NCI-H187 treated with DMSO at 0.1 percent for 48 hours (cell line): ENCODE data around the gene HHAT.

Experiments
- DNase-seq: peaks from one replicate; lab custom pipeline; 2025; lab: John Stamatoyannopoulos, UW

The HHAT gene

DNA sequence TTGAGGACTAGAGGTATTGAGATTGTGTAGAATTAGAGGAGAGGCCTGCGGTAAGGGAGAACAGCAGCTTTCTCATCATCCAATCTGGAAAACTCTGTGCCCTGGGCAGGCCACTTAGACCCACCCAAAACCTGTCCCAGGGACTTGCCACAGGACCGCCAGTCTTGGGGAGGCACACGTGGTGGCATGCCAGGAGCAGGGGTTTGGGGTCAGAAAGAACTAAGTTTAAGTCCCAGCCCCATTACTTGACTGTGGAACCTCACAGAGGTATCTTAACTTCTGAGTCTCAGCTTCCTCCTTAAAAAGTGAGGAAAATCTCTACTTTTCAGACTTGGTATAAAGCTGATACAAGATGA lies 356.6 kb downstream of the HHAT start:
- DNase-seq, result no peak

DNA sequence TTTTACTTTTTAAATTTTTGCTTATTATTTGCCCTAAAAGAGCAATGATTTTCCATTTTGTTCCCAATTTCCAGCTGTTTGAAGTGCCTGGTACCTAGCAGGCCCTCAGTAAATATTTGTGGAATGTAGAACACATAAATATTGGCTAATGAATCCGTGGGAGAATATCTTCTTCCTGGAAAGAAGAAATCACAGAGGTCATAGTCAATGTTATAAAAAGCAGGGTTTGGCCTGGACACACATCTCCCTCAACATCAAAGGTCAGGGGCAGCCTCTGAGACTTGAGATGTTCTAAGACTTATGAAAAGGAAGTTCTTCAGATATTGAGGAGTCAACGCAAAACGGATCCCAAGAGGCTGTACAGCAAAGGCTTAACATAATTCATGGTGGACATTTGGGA lies 358.1 kb downstream of the HHAT start:
- no peak for DNase-seq

DNA sequence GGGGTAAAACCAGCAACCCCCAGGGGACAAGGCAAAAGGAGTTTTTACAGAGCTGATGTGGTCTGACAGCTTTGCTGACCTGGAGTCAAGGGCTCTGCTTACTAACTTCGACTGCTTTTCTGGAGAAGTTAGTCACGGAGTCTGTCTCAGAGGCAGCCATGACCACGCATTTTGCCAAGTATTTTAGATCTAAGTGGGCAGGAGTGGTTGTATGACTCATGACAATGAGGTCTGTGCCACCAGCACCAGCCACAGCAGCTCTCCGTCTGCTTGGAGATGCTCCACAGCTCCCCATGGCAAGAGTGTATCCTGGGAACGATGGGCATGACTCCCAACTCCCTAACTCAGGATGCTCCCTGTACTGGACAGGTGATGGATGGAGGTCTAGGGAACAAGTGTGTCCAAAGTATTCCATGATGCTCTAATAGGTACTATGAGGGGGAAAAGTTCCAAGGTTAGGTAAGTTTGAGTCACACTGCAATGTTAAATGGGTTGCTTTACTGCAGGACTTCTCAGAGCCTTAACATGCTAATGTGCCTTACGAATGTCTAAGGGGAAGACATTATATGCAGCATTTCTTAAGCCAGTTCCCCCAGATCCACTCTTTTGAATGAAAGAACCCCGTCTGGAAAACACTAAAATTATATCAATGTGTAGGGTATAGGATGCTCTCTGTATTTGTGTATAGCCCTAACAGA lies 359.0 kb downstream of the HHAT start:
- DNase-seq, result no peak

DNA sequence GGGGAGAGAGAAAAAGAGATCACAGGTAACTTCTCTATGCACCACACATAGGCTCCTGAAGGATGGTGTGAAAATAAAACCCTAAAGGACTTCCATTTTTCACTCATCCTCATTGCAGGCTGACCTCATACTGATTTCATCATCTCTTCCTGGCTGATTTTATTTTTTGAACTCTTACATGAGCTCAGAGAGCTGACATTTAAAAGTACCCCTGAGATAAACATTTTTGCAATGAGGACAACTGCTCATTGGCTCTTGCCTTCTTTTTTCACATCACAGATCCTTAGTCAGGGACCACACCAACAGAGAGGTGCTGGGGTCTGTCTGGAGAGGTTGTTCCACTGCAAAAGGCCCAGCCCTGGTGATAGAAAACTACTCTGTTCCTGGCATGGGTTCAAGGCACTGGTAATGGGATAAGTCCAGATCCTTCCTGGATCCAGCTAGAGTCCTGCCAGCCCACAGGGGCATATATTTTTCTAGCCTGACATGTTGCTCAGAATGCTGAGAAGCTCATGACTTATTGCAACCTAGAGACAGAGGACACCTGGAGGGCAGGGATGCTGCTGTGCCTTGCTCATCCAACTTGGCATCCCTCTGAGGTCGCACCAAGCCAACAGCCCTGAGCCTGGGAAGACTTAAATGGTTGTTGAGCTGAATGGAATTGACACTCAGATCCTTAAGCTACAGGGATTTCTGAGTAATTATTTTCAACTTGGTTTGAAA lies 360.0 kb downstream of the HHAT start:
- DNase-seq, result no peak

DNA sequence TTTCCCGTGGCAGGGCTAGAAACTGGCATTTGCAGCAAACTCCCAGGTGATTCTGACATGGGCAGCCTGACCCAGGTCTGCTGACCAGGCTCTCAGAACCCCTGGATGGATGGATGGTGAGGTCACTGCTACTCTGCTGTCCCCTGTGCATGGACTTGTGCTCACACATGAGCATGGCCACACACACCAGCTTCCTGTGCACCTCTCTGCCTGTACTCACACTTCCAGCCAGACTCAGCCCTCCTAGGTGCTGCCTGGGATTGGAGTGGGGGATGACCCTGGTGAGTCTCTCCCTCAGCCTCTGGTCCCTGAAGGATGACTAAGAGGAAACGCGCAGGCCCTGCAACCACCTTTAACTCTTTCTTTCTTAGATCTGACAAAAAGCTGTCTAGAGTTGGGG lies 361.1 kb downstream of the HHAT start:
- no peak for DNase-seq

DNA sequence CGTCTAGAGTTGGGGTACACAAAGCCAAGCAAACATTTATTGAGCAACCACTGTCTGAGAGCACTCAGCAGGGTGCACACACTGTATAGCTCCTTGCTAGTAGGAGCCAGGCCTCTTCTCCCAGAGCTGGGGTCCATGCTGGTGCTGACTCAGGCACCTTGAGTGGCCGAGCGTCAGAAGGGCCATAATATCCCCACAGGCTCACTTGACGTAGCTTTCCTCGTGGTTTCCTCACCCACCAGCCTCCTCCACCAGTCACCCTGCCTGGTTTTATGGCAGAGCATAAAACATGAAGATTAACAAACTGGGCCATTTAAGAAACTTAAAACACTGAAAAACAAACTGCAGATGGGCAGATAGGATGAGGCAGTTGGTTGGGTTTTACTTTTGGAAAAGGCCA lies 361.5 kb downstream of the HHAT start:
- no peak for DNase-seq

DNA sequence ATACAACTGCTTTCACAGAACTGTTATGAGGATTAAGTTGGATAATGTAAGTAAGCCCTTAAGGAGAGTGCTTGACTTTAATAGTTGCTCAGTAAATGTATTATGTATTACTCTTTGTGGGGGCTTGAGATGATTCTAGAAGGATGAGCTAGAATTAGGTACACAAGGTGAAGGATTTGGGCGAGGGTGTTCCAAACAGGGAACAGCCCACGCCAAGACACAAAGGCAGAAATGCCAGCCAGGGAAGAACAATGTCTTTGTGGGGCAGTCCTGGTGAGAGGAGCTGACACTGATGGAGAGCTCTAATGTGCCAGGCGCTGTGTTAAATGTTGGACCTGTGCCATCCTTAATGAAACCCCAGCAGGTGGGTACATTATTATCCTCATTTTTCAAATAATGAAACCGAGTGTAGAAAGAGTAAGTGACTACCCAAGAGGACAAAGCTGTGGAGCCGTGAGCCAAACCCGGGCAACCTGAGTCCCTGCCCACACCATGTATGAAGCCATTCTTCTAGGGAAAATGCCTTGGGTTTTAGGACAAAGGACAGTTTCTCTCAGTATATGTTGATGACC lies 362.4 kb downstream of the HHAT start:
- no peak for DNase-seq

DNA sequence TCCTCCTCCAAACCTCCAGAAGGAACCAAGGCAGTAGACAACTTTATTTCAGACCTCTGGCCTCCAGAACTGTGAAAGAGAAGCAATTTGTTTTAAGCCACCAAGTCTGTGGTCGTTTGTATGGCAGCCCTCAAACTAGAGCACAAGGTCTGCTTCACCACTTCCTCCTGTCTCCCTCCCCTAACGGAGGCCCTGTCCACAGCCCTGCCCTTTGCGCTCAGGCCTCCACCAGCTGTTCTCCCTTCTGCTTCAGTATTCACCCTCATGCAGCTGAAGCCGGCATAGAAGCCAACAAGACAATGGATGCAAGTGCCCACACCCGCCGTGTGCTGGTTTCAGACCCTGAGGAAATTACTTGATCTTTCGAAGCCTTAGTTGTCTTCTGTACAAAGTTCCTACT lies 364.1 kb downstream of the HHAT start:
- DNase-seq, result no peak

DNA sequence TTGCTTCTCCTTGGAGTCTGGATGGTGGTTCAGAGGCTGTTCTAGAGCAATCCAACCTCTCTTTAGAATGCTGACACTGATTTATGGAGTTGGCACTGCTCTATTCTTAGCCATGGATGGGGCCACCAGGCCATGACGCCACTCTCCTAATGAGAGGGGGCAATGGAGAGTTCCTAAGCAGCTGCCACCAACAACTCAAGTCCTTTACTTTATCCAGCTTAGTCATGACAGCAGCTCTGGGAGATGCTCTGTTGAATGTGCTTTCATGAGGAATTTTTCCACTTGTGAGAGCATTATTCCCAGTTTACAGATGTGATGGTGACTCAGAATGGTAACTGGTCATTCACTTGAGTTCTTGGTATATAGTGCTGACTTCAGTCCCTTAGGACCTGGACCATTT lies 366.3 kb downstream of the HHAT start:
- DNase-seq, result no peak

DNA sequence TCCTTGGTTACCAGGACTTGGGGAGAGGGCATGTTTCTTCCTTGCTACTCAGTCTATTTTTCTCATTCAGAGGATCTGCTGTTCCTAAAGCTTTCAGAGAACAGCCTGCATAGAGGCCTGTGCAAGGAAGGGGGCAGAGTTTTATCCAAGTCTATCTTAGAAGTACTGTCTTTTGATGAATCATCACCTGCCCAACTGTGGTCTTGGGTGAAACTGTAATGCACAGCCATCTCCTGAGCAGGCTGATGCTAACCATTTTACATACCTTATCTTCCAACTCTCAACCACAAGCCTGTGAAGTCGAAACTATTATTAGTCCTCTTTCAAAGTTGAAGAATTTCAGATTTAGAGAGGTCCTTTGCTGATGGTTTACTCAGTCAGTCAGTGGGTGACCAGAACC lies 368.0 kb downstream of the HHAT start:
- no peak for DNase-seq

DNA sequence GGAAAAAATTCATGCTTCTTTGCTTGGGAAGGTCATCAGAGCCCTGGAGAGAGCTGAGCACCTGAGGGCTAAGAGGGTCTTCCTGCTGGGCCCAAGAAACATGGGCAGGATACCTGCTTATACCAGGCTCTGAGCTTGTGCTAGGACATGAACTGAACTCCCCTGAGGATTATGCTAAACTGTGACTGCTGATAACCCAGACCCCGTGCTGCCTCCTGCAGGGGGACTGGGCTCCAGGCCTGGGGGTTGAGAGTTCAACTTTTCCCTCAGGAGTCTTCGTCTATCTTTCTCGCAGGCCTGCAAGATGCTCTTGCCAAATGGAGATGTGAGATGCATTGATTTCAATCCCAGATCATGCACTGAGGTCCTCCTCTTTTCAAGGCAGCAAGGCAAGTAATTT lies 368.5 kb downstream of the HHAT start:
- DNase-seq, result no peak

DNA sequence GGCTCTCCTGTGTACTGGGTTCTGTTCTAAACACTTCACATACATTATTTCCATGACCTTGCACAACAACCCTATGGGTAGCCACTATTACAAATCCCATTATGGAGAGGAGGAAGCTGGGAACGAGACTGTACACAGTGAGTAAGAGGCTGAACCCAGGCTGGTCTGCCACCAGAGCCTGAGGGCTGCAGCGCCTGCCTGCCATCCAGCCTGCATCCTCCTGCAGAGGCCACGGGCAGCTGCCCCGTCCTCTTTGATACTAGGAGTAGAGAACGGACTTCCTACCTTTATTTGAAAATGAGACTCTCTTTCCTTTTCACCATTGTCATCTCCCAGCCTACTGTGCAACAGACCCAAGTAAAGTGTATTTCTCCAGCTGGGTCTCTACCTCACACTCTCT lies 370.0 kb downstream of the HHAT start:
- DNase-seq, result no peak

DNA sequence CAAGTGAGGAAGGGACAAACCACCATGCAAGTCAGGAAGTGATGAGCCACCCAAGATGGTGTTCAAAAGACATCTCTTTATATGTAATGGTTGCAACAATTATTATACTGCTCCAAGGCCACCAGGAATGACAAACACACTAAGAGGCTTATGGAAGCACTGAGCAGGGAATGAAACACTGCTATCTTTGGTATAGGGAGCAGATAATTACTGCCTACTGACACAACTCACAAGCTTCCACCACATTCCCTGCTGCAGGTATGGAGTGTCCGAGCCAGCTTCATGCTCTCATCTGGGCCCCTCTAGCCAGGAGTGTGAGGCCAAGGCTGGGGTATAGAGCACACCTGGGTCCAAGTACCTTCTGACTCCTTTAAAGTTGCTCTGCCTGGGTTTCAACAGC lies 371.4 kb downstream of the HHAT start:
- DNase-seq, result no peak

DNA sequence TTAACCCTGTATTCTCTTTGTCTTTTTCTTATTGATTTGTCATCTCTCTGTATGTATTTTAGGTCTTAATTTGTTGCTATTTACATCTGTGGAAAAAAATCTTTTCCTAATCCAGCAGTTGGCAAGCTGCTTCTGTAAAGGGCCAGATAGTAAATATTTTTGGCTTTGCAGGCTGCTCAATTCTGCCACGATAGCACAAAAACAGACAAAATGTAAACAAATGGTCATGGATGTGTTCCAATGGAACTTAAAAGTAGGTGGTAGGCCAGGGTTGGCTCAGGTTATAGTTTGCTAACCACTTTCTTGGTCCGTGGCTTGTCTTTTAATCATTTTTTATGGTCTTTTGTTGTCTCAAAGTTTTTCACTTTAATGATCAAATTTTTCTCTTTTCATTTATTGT lies 371.8 kb downstream of the HHAT start:
- DNase-seq, result no peak

DNA sequence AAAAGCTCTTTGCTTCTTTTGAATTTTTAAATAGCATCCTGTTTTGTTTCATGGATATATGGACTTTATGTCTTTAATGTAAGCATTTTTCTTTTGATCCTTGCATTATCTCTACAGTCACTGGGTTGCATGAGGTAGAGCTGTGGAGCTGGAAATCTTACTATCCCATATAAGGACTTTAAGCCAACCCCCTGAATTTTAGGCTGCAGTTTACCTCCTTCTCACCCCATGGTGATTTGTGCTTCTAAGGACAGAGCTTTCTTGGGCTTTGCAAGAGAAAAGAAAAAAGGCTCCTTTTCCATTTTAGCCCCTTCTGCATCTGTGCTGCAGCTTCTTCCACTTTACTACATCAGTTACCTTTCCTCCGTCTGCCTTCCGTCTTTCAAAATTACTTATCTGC lies 373.8 kb downstream of the HHAT start:
- no peak for DNase-seq

DNA sequence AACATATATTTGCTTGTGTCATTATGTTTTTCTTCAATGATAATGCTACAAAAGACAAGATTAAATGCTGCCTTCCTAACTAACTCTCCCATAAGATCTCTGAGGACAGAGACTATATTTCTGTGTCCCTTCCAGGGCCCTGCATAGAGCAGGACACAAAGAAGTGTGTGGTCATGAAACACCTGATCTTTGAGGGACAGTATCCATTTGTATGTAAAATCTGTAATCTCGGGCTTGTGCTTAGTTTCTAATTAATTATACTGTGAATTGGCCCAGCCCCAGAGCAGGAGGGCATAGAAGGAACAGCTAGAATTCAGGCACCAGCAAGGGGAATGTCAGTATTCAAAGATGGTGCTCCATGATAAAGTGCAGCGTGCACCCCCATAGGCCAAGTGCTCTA lies 374.9 kb downstream of the HHAT start:
- DNase-seq, result no peak

DNA sequence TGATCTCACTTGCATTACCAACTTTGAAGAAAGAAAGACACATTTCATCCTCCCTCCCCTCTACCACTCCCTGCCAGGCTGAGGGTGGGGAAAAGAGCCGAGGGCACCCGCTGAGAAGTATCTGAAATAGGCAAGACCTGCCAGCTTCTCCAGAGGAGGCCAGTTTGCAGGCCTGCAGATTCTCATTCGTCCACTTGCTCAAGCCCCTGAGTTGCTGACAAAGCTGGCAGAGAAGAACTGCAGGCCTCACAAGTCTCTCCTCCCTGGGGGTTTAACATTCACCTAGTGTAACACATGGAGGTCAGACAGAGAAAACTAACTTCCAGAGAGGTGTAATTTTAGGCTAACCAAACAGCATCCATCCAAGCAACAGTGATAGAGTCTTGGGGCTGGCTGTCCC lies 376.4 kb downstream of the HHAT start:
- DNase-seq, result no peak

DNA sequence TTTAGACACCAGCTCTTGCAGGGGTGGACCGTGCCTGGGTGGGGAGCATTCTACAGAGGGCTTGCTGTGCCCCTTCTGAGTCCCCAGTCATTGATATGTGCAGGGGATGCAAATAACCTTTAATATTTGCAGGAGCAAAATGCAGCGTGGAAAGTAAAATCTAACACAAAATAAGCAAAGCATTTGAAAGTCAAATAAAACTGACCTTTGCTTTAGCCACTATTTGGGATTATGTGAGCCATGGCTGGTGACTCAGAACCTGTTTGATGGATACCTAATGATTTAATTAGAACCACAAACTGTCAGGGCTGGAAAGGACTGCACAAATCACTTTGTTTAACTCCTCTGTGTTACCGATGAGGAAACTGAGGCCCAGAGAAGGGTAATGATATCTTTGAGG lies 377.5 kb downstream of the HHAT start:
- DNase-seq, result no peak

DNA sequence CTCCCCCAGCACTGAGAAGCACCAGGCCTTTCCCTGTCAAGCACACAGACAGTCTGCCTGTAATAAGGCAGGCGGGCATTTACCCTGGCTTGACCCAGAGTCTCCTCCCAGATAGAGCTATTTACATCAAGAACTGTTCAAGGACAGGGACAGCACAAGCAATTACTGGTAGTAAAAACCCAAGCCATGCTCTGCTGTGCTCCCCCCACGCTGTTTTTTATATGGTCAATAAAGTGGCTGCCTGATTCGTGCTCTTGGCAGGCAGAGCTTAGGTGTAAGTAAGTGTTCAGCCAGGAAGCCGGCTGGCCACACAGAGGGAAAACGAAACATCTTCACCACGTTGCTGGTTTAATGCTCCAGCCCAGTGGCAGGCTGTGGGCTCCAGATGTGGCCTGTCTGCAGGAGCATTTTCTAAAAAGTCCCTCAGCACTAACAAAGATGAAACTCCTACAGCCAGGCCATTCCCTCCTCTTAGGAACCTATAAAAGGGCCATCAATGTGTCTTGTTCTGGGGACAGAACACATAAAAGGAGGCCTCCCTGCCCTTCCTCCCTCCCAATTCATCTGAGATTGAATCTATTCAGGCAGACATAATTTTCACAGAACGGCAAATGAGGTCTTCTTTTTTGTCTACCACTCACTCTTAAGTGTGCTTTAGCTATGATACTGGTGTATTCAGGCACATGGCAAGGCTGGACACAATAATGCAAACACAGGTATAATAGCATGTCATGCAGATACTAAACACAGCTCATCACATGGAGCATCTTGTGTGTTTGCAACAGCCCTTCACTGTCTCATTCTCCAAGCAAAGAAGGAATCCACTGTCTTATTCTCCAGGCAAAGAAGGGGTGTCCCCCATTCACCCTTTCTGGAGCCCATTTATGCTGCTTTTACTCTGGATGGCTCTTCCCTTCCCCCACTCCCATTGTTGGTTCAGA lies 378.9 kb downstream of the HHAT start:
- DNase-seq, result no peak

DNA sequence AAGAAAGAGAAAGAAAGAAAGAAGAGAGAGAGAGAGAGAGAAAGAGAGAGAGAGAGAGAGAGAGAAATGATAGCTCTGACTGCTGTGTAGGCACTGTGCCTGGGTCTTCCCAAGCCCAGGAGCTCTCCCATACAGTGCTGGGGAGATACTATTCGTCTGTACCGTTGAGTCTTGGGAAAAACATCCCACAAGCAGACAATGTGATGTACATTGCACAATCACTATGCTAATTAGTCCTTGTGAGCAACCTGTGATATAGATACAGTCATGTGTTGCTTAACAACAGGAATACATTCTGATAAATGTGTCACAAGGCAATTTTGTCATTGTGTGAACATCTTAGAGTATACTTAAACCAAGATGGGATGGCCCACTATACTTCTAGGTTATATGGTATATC lies 381.0 kb downstream of the HHAT start:
- no peak for DNase-seq

DNA sequence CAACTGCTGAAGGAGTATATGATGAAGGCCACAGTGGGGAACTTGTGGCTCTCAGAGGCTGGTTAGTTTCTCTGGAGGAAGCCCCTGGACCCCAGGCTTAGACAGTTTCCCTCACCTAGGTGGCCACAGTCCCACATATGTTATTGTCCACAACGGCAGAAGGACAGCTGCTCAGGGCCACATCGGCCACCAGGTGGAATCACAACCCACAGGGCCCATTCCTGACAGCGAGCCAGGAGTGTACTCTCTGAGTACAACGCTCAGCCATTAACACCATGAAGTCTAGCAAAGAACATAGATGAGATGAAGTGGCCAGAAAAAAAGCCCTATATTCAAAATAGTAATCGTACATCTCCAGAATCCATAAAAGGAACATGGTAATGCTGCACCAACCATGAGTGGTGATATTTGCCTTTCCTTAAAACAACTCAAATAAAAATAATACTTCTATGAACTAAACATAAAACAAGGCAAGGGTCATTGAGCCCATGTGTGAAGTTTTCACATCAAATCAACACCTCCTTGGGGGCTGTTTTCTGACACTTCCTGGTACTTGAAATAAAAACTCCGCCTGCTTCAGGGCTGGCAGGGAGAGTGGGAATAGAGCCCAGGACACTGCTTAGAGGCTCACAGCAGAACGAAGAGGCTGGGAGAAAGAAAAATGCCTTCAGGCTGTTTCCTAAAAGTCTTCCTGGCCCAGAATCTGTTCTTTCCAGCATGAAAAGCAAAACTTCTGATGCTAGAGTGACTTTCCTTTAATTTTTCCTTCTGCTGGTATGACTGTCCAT lies 383.3 kb downstream of the HHAT start:
- no peak for DNase-seq

DNA sequence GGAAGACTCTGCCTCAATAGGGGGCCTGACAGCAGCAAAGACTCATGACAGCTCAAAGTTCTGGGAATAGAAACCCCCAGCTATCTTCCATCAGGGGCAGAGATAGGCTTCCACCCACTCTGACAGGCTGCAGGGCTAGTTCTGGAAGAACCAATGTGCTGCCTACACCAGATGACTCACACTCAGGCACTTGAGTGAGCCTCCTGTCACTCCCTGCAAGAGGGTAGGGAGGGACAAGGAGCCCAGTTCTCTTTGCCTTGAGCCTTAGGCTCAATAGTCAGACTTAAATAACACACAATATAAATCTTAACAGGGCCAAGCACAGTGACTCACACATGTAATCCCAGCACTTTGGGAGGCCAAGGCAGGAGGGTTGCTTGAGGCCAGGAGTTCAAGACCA lies 386.4 kb downstream of the HHAT start:
- DNase-seq, result no peak
